ENCODE data around the gene SLC38A1.
"Not testable (repeated sequence)": the region's sequence is repeated elsewhere in the genome, so short reads cannot be mapped to it uniquely, and the experiment has no call there.

SLC38A1 gene

GRCh38 chr12:46164186-46164761 lies 104.6 kb downstream of the SLC38A1 start:
- no peak for DNase-seq (ENCODE audit: low read depth)

- DNase-seq (ENCODE audit: low read depth) = not testable (repeated sequence)
Measured at GRCh38 chr12:46162549-46163076, 106.2 kb downstream of the SLC38A1 start.

DNA sequence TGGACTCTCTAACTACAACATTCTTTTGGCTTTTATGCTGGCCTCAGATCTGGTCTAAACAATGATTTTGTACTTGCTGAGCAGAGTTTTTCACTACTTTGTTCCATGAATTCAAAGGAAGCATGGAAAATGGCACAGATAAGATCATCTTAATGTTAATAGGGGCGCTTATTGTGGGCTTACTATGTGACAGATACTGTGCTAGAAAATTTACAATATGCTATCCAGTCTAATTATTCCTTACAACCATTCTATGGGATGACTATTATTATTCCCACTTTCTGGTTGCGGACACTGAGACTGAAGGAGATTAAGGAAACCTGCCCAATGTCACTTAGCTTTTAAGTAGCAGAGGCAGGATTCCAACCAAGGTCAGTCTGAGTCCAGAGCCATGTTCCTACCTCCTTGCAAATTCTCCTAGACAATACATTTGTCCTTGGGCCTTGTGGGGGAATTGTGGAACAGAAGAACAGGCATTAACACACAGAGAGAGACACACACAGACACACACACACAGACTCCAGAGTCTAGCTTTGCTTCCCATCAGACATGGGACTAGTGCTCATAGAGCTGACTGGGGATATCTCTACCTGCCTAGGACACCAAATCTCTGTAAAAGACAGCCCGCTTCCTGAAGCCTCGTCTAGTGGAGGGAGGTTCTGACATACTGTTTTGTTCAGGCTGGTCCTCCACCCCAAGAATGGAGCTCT lies 107.7 kb downstream of the SLC38A1 start:
- DNase-seq (ENCODE audit: low read depth) = no peak

DNA sequence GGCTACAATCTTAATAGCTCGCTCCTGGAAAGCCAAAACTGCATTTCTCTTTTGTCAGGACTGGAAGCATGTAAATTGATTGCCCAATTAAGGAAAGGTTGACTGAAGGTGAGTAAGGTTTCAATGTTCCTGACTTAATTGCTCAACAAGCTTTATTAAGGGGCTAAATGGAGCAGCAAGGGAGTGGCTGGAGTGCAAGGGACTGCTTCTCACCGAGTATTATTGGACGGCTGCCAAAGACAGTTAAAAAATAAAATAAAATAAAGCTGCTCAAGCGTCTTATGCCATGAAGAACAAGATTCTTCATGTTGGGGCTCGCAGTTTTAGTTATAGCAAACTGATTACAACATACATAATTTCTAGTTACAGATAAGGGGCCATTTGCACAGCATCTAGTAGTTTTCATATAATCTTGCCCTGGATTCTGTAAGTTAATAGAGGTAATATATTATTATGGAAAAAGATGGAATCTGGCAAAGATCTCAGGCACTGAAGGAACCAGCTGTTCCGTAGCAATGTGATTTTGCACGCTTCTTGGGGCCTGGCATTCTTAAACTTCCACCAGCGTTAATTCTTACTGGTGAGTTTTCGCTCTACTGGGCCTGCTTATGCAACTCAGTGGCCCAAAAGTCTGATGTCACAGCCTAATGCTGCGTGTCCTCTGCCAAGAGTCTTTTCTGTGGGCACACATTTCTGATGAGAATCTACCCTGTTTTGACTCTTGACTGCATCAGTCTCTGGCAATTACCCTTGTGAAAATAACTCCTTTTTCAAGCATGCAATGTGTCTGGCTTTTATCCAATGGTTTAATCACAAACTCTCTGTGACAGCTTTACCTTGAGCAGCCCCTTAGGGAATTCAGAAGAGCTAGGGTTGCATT lies 108.5 kb downstream of the SLC38A1 start:
- no peak for DNase-seq (ENCODE audit: low read depth)

DNA sequence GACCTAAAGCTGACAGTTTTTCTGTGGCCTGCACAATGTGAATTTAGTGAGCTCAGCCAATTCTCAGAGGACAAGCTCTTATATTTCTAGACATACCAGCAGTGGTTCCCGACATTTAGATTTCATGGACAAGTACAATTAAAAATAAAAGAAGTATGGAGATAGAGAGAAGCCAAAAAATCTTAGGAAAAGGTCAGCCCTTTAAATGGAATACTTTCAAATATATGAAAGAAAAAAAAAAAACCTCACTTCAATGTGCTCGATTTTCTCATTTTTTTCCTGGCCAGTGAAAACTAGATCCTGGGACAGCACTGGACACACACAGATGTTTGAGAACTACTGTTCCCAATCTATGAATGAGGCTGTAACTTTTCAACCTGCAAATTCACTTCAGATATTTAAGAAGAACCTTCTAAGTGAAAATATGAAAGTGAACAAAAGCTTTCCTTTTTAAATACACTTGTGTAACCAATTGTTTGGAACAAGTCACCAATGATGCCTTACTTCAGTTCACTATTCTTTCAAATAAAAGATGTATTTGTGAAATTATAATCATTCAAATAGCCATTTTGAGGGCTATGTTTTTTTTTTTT lies 109.4 kb downstream of the SLC38A1 start:
- no peak for DNase-seq (ENCODE audit: low read depth)

- DNase-seq (ENCODE audit: low read depth) = no peak
Measured at GRCh38 chr12:46158501-46158900, 110.3 kb downstream of the SLC38A1 start.

GRCh38 chr12:46154221-46154985 lies 114.4 kb downstream of the SLC38A1 start:
- DNase-seq (ENCODE audit: low read depth) = no peak

DNA sequence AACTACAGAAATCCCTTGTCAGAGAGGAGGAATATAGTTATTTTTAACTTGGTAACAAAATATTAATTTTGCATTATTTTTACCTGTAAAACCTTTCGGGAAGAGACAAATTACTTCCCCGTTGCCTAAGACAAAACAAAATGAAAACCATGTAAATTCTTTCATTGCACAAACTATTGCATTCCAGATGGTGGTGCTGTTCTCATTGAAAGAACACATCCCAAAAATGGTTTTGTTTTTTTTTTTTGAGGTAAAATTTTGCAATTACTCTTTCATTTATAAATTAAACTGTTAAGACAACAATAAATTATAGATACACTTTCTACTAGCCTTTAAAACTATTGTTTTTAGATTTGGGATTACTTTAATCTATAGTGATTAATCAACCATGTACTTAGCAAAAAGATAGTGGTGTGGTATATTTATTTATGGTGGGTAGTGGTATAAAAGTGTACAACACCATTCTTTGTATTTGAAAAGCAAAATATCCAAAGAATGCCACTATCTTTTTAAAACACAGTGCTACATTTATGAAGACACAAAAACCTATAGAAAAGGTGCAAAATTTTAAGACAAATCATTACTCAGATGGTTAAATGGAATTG lies 115.5 kb downstream of the SLC38A1 start:
- no peak for DNase-seq (ENCODE audit: low read depth)

DNA sequence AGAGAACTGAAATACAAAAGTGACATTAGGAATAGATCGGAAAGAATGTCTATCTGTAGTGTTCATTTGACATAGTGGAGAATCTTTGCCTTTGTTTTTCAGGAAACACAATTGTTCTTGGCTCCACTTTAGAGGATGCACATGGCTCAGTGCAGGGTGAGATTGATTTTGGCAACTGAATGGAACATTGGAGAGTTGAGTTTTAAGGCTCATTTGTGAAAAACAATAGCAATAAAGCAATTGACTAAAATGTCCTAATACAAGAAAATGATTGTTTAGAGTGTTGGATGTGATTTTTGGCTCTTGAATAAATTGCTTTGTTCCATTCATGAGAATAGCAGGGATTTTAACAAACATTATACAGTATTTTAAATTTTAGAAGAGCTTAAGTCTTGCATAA lies 116.4 kb downstream of the SLC38A1 start:
- no peak for DNase-seq (ENCODE audit: low read depth)

DNA sequence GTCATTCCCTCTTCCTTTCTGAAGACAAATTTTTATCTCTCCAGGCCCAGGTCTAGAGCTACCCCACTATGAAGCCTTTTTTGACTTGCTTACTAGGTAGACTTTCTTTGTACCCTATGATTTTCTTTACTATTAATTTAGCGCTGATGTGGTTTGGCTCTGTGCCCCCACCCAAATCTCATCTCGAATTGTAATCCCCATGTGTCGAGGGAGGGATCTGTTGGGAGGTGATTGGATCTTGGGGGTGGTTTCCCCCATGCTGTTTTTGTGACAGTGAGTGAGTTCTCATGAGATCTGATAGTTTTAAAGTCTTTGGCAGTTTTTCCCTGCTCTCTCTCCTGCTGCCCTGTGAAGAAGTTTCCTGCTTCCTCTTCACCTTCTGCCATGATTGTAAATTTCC lies 118.1 kb downstream of the SLC38A1 start:
- no peak for DNase-seq (ENCODE audit: low read depth)

DNA sequence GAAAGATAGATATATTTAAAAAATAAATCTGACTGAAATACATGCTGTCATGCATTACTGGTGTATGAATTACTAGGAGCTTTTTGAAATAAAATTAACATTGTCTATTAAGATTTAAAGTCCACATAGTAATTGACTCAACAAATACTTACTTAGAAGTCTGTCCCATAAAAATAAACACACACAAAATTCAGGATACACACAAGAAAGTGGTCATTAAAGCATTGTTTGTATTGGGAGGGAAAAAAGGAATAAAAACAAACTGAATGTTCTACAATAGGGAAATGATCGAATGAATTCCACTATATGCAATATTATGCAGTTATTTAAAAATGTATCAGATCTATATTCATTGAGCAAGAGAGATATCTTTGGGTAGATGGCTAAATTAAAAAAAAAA lies 118.9 kb downstream of the SLC38A1 start:
- DNase-seq (ENCODE audit: low read depth) = no peak

GRCh38 chr12:46149079-46149464 lies 119.8 kb downstream of the SLC38A1 start:
- DNase-seq (ENCODE audit: low read depth) = no peak

DNA sequence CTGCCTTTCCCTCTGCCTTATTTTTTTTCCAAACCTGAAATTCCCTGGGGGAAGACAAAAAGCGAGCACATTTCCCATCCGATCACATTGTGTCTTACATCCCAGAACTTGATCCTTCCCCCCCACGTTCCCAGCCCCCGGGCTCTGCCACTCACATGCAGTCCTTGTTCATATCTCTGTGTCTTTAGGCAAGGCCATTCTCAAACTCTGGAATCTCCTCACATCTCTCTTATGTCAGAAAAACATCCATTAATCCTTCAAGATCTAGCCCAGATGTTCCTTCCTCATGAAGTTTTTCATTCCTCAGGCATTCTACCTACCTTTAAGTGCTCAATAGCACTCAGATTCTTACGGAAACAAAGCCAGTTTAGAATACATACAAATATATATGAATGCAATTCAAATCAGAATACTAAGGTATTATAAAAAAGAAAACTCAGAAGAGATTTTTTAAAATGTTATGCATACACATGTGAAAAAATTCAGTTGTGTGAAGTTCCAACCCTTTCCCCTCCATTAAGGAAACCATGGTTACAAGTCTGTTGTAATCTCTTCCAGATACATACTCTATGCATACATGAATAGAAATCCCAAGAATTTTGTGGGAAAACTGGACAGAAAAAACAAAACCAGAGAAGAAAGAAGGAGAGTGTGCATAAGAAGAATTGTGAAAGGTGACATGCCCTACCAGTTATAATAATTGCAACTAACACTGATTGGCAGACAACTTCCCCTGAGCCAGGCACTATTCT lies 120.3 kb downstream of the SLC38A1 start:
- no peak for DNase-seq (ENCODE audit: low read depth)

GRCh38 chr12:46147144-46147543 lies 121.7 kb downstream of the SLC38A1 start:
- DNase-seq (ENCODE audit: low read depth) = no peak

- DNase-seq (ENCODE audit: low read depth) = no peak
Measured at GRCh38 chr12:46145881-46146280, 123.0 kb downstream of the SLC38A1 start.

DNA sequence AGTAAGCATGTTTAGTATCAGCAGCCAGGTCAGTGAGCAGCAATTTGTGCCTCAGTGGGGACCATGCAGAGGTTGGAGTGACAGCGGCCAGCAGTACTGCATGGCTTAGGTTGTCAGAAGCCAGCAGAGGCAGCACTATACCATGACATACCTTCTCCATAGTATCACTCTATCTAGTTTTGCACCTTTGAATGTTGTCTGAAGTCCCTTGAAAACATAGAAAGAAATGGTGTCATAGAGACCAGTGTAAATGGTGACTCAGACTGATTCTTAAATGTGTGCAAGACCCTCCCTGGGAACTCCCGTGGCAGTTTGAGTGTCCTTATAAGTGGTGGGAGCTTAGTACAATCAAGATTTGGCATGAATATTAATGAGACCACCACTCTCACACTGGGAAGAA lies 124.4 kb downstream of the SLC38A1 start:
- DNase-seq (ENCODE audit: low read depth) = no peak

GRCh38 chr12:46136249-46136648 lies 132.6 kb downstream of the SLC38A1 start:
- no peak for DNase-seq (ENCODE audit: low read depth)

GRCh38 chr12:46135750-46136149 lies 133.1 kb downstream of the SLC38A1 start:
- DNase-seq (ENCODE audit: low read depth) = no peak

- DNase-seq (ENCODE audit: low read depth) = no peak
Measured at GRCh38 chr12:46134852-46135251, 134.0 kb downstream of the SLC38A1 start.

GRCh38 chr12:46134205-46134811 lies 134.5 kb downstream of the SLC38A1 start:
- no peak for DNase-seq (ENCODE audit: low read depth)

Data from stimulated activated CD4-positive, alpha-beta T cell treated with anti-CD3 and anti-CD28 coated beads, Interleukin-2, amount 100 ng/mL, for 4 hours (primary cell).